Measurements from ENCODE around the gene AGBL1.
"Not testable (repeated sequence)": the region's sequence is repeated elsewhere in the genome, so short reads cannot be mapped to it uniquely, and the experiment has no call there.

Gene AGBL1

GRCh38 chr15:86870846-86871245 is 791.2 kb downstream of the AGBL1 start:
- DNase-seq (ENCODE audit: low read depth, low spot score) = no peak

GRCh38 chr15:86871964-86872363 is 792.3 kb downstream of the AGBL1 start:
- DNase-seq (ENCODE audit: low read depth, low spot score) = no peak

GRCh38 chr15:86872782-86873181 is 793.1 kb downstream of the AGBL1 start:
- DNase-seq (ENCODE audit: low read depth, low spot score) = no peak

GRCh38 chr15:86875067-86875466 is 795.4 kb downstream of the AGBL1 start:
- no peak for DNase-seq (ENCODE audit: low read depth, low spot score)

- DNase-seq (ENCODE audit: low read depth, low spot score) = no peak
Measured at GRCh38 chr15:86876387-86876944, 796.8 kb downstream of the AGBL1 start.

GRCh38 chr15:86877171-86877631 is 797.5 kb downstream of the AGBL1 start:
- no peak for DNase-seq (ENCODE audit: low read depth, low spot score)

GRCh38 chr15:86878844-86879243 is 799.2 kb downstream of the AGBL1 start:
- DNase-seq (ENCODE audit: low read depth, low spot score) = not testable (repeated sequence)

GRCh38 chr15:86879250-86880229 is 799.9 kb downstream of the AGBL1 start:
- no peak for DNase-seq (ENCODE audit: low read depth, low spot score)

GRCh38 chr15:86885616-86886015 is 805.9 kb downstream of the AGBL1 start:
- DNase-seq (ENCODE audit: low read depth, low spot score) = no peak

- no peak for DNase-seq (ENCODE audit: low read depth, low spot score)
Measured at GRCh38 chr15:86892774-86893449, 813.2 kb downstream of the AGBL1 start.

GRCh38 chr15:86894269-86894668 is 814.6 kb downstream of the AGBL1 start:
- no peak for DNase-seq (ENCODE audit: low read depth, low spot score)

GRCh38 chr15:86903642-86904421 is 824.2 kb downstream of the AGBL1 start:
- no peak for DNase-seq (ENCODE audit: low read depth, low spot score)

GRCh38 chr15:86905625-86906256 is 826.1 kb downstream of the AGBL1 start:
- DNase-seq (ENCODE audit: low read depth, low spot score) = no peak

GRCh38 chr15:86906376-86906775 is 826.7 kb downstream of the AGBL1 start:
- DNase-seq (ENCODE audit: low read depth, low spot score) = no peak

GRCh38 chr15:86911022-86911421 is 831.4 kb downstream of the AGBL1 start:
- no peak for DNase-seq (ENCODE audit: low read depth, low spot score)

- no peak for DNase-seq (ENCODE audit: low read depth, low spot score)
Measured at GRCh38 chr15:86912661-86913060, 833.0 kb downstream of the AGBL1 start.

GRCh38 chr15:86915811-86916331 is 836.2 kb downstream of the AGBL1 start:
- no peak for DNase-seq (ENCODE audit: low read depth, low spot score)

- no peak for DNase-seq (ENCODE audit: low read depth, low spot score)
Measured at GRCh38 chr15:86916671-86917360, 837.1 kb downstream of the AGBL1 start.

GRCh38 chr15:86917361-86917671 is 837.6 kb downstream of the AGBL1 start:
- DNase-seq (ENCODE audit: low read depth, low spot score) = no peak

GRCh38 chr15:86919581-86919980 is 839.9 kb downstream of the AGBL1 start:
- no peak for DNase-seq (ENCODE audit: low read depth, low spot score)

Data from smooth muscle cell of the brain vasculature (primary cell).